HEK293 (cell line): ENCODE data around the gene PCSK5.

Source experiments
- CTCF ChIP-seq: fragments of 450-650 bp; formaldehyde crosslinking; IDR thresholded peaks from 2 replicates; pipeline ENCODE4 v1.5.1; 2016; ENCODE audit warnings: missing biosample characterization, missing genetic modification characterization
- KLF16 ChIP-seq: fragments of 450-650 bp; formaldehyde crosslinking; IDR thresholded peaks from 2 replicates; pipeline ENCODE4 v1.5.1; 2017; ENCODE audit warnings: missing biosample characterization, missing genetic modification characterization
- WT1 ChIP-seq: fragments of 450-650 bp; formaldehyde crosslinking; IDR thresholded peaks from 2 replicates; pipeline ENCODE4 v1.5.1; 2016; ENCODE audit warnings: missing biosample characterization, missing genetic modification characterization
- YY1 ChIP-seq: fragments of 450-650 bp; formaldehyde crosslinking; IDR thresholded peaks from 2 replicates; pipeline ENCODE4 v1.5.1; 2018; ENCODE audit warnings: missing biosample characterization, missing genetic modification characterization
- ZFP41 ChIP-seq: fragments of 450-650 bp; formaldehyde crosslinking; IDR thresholded peaks from 2 replicates; pipeline ENCODE4 v1.5.1; 2016; ENCODE audit warnings: missing biosample characterization, missing genetic modification characterization, borderline replicate concordance
- ZNF121 ChIP-seq: fragments of 450-650 bp; formaldehyde crosslinking; IDR thresholded peaks from 2 replicates; pipeline ENCODE4 v1.5.1; 2016; ENCODE audit warnings: missing biosample characterization, missing genetic modification characterization
- ZNF558 ChIP-seq: fragments of 450-650 bp; formaldehyde crosslinking; IDR thresholded peaks from 2 replicates; pipeline ENCODE4 v1.5.1; 2016; ENCODE audit warnings: missing biosample characterization, missing genetic modification characterization
- ZNF626 ChIP-seq: fragments of 450-650 bp; sonication (Bioruptor Pico); formaldehyde crosslinking; IDR thresholded peaks from 2 replicates; pipeline ENCODE4 v1.5.1; 2018; ENCODE audit warnings: missing biosample characterization, missing genetic modification characterization, inconsistent platforms
- ZNF677 ChIP-seq: fragments of 450-650 bp; IDR thresholded peaks from 2 replicates; pipeline ENCODE4 v1.5.0; 2018; ENCODE audit warnings: missing biosample characterization, mild to moderate bottlenecking, missing genetic modification characterization, moderate library complexity
- TF ChIP-seq, protein P1 (sequence below): fragments of 450-650 bp; formaldehyde crosslinking; IDR thresholded peaks from 2 replicates; pipeline ENCODE4 v1.5.1; 2016; ENCODE audit warnings: missing biosample characterization, missing genetic modification characterization
- TF ChIP-seq, protein P2 (sequence below): fragments of 450-650 bp; formaldehyde crosslinking; IDR thresholded peaks from 2 replicates; pipeline ENCODE4 v1.5.1; 2016; ENCODE audit warnings: missing biosample characterization, missing genetic modification characterization, low read depth
- TF ChIP-seq, protein P3 (sequence below): fragments of 450-650 bp; formaldehyde crosslinking; IDR thresholded peaks from 2 replicates; pipeline ENCODE4 v1.5.1; 2016; ENCODE audit warnings: missing biosample characterization, missing genetic modification characterization

GRCh38 chr9:76092572-76092971 lies 202.1 kb downstream of the PCSK5 start:
- TF ChIP-seq CTCF (tag by site-specific recombination) (no peak), ZNF626 (no peak), ZFP41 (no peak), YY1 (tag by site-specific recombination) (no peak), KLF16 (no peak), ZNF558 (tag by site-specific recombination) (no peak), ZNF121 (tag by site-specific recombination) (no peak), ZNF677 (no peak), WT1 (tag by site-specific recombination) (no peak)
- TF ChIP-seq, protein P1, sequence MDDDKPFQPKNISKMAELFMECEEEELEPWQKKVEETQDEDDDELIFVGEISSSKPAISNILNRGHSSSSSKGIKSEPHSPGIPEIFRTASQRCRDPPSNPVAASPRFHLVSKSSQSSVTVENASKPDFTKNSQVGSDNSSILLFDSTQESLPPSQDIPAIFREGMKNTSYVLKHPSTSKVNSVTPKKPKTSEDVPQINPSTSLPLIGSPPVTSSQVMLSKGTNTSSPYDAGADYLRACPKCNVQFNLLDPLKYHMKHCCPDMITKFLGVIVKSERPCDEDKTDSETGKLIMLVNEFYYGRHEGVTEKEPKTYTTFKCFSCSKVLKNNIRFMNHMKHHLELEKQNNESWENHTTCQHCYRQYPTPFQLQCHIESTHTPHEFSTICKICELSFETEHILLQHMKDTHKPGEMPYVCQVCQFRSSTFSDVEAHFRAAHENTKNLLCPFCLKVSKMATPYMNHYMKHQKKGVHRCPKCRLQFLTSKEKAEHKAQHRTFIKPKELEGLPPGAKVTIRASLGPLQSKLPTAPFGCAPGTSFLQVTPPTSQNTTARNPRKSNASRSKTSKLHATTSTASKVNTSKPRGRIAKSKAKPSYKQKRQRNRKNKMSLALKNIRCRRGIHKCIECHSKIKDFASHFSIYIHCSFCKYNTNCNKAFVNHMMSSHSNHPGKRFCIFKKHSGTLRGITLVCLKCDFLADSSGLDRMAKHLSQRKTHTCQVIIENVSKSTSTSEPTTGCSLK (tag by site-specific recombination) = no peak
- TF ChIP-seq, protein P2, sequence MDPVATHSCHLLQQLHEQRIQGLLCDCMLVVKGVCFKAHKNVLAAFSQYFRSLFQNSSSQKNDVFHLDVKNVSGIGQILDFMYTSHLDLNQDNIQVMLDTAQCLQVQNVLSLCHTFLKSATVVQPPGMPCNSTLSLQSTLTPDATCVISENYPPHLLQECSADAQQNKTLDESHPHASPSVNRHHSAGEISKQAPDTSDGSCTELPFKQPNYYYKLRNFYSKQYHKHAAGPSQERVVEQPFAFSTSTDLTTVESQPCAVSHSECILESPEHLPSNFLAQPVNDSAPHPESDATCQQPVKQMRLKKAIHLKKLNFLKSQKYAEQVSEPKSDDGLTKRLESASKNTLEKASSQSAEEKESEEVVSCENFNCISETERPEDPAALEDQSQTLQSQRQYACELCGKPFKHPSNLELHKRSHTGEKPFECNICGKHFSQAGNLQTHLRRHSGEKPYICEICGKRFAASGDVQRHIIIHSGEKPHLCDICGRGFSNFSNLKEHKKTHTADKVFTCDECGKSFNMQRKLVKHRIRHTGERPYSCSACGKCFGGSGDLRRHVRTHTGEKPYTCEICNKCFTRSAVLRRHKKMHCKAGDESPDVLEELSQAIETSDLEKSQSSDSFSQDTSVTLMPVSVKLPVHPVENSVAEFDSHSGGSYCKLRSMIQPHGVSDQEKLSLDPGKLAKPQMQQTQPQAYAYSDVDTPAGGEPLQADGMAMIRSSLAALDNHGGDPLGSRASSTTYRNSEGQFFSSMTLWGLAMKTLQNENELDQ (tag by site-specific recombination) = no peak
- TF ChIP-seq, protein P3, sequence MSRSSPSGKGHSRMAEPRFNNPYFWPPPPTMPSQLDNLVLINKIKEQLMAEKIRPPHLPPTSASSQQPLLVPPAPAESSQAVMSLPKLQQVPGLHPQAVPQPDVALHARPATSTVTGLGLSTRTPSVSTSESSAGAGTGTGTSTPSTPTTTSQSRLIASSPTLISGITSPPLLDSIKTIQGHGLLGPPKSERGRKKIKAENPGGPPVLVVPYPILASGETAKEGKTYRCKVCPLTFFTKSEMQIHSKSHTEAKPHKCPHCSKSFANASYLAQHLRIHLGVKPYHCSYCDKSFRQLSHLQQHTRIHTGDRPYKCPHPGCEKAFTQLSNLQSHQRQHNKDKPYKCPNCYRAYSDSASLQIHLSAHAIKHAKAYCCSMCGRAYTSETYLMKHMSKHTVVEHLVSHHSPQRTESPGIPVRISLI (tag by site-specific recombination) = no peak
